ENCODE measurements around the gene DDX11.
"Not testable (repeated sequence)": the region's sequence is repeated elsewhere in the genome, so short reads cannot be mapped to it uniquely, and the experiment has no call there.

- TF ChIP-seq CTCF, POLR2A, EP300 (IDR thresholded peaks at IDR 0.05): not testable (repeated sequence)
Observed at GRCh38 chr12:31150766-31151165, 77.1 kb downstream of the DDX11 start.
